CD14-positive monocyte (primary cell): ENCODE results near the gene TUBB4A. TPM values are rescaled to one million over a fixed set of nuclear protein-coding genes. Genes with fewer than 3 reads are reported as not detected.
A peak's percentile ranks its signal among the peaks of the same experiment; 100 is the strongest.

Experiments used
- DNase-seq, 3 donors: peaks; one replicate each; pipeline ENCODE4 v3.0.0-alpha.2; 2011 to 2022
- H2AFZ ChIP-seq: 2 replicates; pipeline ENCODE4 v1.6.0; 2012; ENCODE audit warnings: mild to moderate bottlenecking, low read depth, low read length, inconsistent platforms; ENCODE audit not compliant: insufficient read depth, poor library complexity, severe bottlenecking
- H3K27ac ChIP-seq, 2 donors: 1 replicate in 1 of 2; 2 replicates in 1 of 2; pipeline ENCODE4 v1.5.1; 2012 to 2013; ENCODE audit warnings: low read length in 2 of 2, control low read depth in 1 of 2, inconsistent platforms in 1 of 2, low read depth in 1 of 2, mild to moderate bottlenecking in 1 of 2
- H3K27me3 ChIP-seq, 2 donors: one replicate each; pipeline versions ENCODE4 v1.6.0 to v1.6.1; 2011 to 2013; ENCODE audit warnings: low read length in 2 of 2; ENCODE audit not compliant: control insufficient read depth in 2 of 2, insufficient read depth in 2 of 2
- H3K36me3 ChIP-seq, 2 donors: replicated peaks in 1 of 2; 1 replicate in 1 of 2; 2 replicates in 1 of 2; pipeline versions ENCODE4 v1.5.1 to v1.6.1; 2012 to 2013; ENCODE audit warnings: low read length in 2 of 2, control low read depth in 1 of 2, inconsistent platforms in 1 of 2, mild to moderate bottlenecking in 1 of 2; ENCODE audit not compliant: insufficient read depth in 2 of 2, control insufficient read depth in 1 of 2
- H3K4me1 ChIP-seq, 2 donors: 1 replicate in 1 of 2; 2 replicates in 1 of 2; pipeline versions ENCODE4 v1.5.1 to v1.6.1; 2012 to 2013; ENCODE audit warnings: low read length in 2 of 2, control low read depth in 1 of 2, inconsistent platforms in 1 of 2, mild to moderate bottlenecking in 1 of 2, moderate library complexity in 1 of 2; ENCODE audit not compliant: insufficient read depth in 2 of 2, control insufficient read depth in 1 of 2
- H3K4me2 ChIP-seq: replicated peaks from 2 replicates; pipeline ENCODE3; 2012; ENCODE audit warnings: low read length, moderate library complexity, mild to moderate bottlenecking; ENCODE audit not compliant: poor library complexity, severe bottlenecking; ENCODE audit errors: extremely low read depth
- H3K4me3 ChIP-seq, 3 experiments: fragments of 200-600 bp in 1 of 3; sonication (generic) in 1 of 3; replicated peaks in 1 of 3; 1 replicate in 2 of 3; 2 replicates in 1 of 3; pipeline ENCODE4 v1.5.1; 2011 to 2013; ENCODE audit warnings: low read length in 3 of 3, mild to moderate bottlenecking in 3 of 3, control low read depth in 2 of 3, low read depth in 2 of 3, inconsistent platforms in 1 of 3, moderate library complexity in 1 of 3
- H3K79me2 ChIP-seq: 2 replicates; pipeline ENCODE4 v1.6.0; 2012; ENCODE audit warnings: mild to moderate bottlenecking, control low read depth, inconsistent platforms, low read length, moderate library complexity; ENCODE audit not compliant: insufficient read depth
- H3K9ac ChIP-seq: 2 replicates; pipeline ENCODE4 v1.6.0; 2017; ENCODE audit warnings: low read length, mild to moderate bottlenecking; ENCODE audit not compliant: insufficient read depth, poor library complexity, severe bottlenecking
- H3K9me3 ChIP-seq, 2 donors: replicated peaks in 1 of 2; 1 replicate in 1 of 2; 2 replicates in 1 of 2; pipeline versions ENCODE4 v1.5.1 to v1.6.1; 2012 to 2013; ENCODE audit warnings: low read length in 2 of 2, control low read depth in 1 of 2; ENCODE audit not compliant: control insufficient read depth in 1 of 2, insufficient read depth in 1 of 2
- H4K20me1 ChIP-seq: 2 replicates; pipeline ENCODE4 v1.6.0; 2012; ENCODE audit warnings: mild to moderate bottlenecking, low read length, control low read depth, moderate library complexity; ENCODE audit not compliant: insufficient read depth
- H3K27ac Mint-ChIP-seq, 7 donors: one replicate each; pipeline ENCODE4 v1.8.0; 2020; ENCODE audit warnings: mild to moderate bottlenecking in 7 of 7, mixed read lengths in 7 of 7, moderate library complexity in 6 of 7, inconsistent platforms in 2 of 7
- H3K27me3 Mint-ChIP-seq, 3 donors: one replicate each; pipeline ENCODE4 v1.8.0; 2021 to 2022; ENCODE audit warnings: low read depth in 3 of 3, mild to moderate bottlenecking in 3 of 3, mixed read lengths in 3 of 3, moderate library complexity in 3 of 3, inconsistent platforms in 1 of 3
- H3K36me3 Mint-ChIP-seq, 2 donors: one replicate each; pipeline ENCODE4 v1.8.0; 2020; ENCODE audit warnings: mixed read lengths in 2 of 2, inconsistent platforms in 1 of 2, mild to moderate bottlenecking in 1 of 2
- H3K4me1 Mint-ChIP-seq: one replicate; pipeline ENCODE4 v1.8.0; 2020; ENCODE audit warnings: mild to moderate bottlenecking, mixed read lengths
- H3K4me3 Mint-ChIP-seq, 2 donors: one replicate each; pipeline ENCODE4 v1.8.0; 2020; ENCODE audit warnings: mild to moderate bottlenecking in 2 of 2, mixed read lengths in 2 of 2, moderate library complexity in 1 of 2
- H3K9me3 Mint-ChIP-seq, 7 donors: one replicate each; pipeline ENCODE4 v1.8.0; 2020 to 2022; ENCODE audit warnings: mixed read lengths in 7 of 7, mild to moderate bottlenecking in 6 of 7, moderate library complexity in 6 of 7, inconsistent platforms in 2 of 7
- WGBS: methylation state at CpG from one replicate; pipeline ENCODE4 v1.1.5; 2013; ENCODE audit warnings: missing lambda C conversion rate; ENCODE audit not compliant: insufficient coverage; 5-methylcytosine and 5-hydroxymethylcytosine counted together
- intact Hi-C, 2 donors: fragments of 100-400 bp; cut with micrococcal nuclease; formaldehyde crosslinking; loops; one replicate each; pipeline versions ENCODE4 v1.15.0 to v1.15.1; 2023
- polyA plus RNA-seq, 3 donors: library from polyadenylated mRNA; depleted of rRNA in 1 of 3; unstranded in 2 of 3; stranded (reverse) in 1 of 3; fragments of 300-500 nt in 2 of 3; fragments of >200 nt in 1 of 3; fragmentation: Illumina TruSeq in 2 of 3; gene quantifications; 1 replicate in 2 of 3; 2 replicates in 1 of 3; pipeline ENCODE4 v1.2.3, GENCODE V29; 2012 to 2021
- TF ChIP-seq, protein P1 (sequence below): fragments of 200-600 bp; IDR thresholded peaks from one replicate; pipeline ENCODE4 v1.8.0; 2022; ENCODE audit warnings: antibody characterized with exemption, mild to moderate bottlenecking

TUBB4A gene
- polyA plus RNA-seq, 3 donors: 0.16 TPM; not detected in 2

DNA sequence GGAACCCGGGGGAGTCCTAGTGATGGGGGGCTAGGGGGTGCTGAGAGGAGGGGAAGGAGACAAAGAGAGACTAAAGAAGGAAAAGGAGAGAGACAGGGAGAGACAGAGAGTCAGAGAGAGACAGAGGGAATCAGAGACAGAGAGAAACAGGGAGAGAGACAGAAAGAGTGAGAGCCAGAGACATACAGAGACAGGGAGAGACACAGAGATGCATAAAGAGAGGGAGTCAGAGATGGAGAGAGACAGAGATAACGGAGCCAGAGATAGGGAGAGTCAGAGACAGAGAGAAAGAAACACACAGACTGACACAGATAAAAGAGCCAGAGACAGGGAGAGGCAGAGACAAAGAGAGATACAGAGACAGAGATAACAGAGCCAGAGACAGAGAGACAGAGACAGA is 27.2 kb upstream of the TUBB4A start:
- H3K9me3 ChIP-seq: no peaks in the 10 kb centered on the region
- TF ChIP-seq, protein P1, sequence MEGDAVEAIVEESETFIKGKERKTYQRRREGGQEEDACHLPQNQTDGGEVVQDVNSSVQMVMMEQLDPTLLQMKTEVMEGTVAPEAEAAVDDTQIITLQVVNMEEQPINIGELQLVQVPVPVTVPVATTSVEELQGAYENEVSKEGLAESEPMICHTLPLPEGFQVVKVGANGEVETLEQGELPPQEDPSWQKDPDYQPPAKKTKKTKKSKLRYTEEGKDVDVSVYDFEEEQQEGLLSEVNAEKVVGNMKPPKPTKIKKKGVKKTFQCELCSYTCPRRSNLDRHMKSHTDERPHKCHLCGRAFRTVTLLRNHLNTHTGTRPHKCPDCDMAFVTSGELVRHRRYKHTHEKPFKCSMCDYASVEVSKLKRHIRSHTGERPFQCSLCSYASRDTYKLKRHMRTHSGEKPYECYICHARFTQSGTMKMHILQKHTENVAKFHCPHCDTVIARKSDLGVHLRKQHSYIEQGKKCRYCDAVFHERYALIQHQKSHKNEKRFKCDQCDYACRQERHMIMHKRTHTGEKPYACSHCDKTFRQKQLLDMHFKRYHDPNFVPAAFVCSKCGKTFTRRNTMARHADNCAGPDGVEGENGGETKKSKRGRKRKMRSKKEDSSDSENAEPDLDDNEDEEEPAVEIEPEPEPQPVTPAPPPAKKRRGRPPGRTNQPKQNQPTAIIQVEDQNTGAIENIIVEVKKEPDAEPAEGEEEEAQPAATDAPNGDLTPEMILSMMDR: no peak
- H3K4me2 ChIP-seq: peak overlapping the region; percentile 29
- peaks cover 0 to 4% of the 10 kb centered on the region in 2 donors for H3K36me3 Mint-ChIP-seq
- DNase-seq: no peak
- peak overlapping the region in 1 of 2 donors; percentile 97 for H3K4me3 Mint-ChIP-seq
- no peaks in the 10 kb centered on the region for H3K36me3 ChIP-seq
- H3K4me1 ChIP-seq: peaks cover 49 to 56% of the 10 kb centered on the region in 2 donors
- intact Hi-C loops: no loop called here
- peaks cover 30 to 42% (median 36%) of the 10 kb centered on the region in 3 donors for H3K27me3 Mint-ChIP-seq
- no peaks in the 10 kb centered on the region for H4K20me1 ChIP-seq
- peak overlapping the region in 5 of 7 donors; percentile 0 to 91 (median 38) for H3K27ac Mint-ChIP-seq
- H3K27me3 ChIP-seq: peaks cover 2 to 14% of the 10 kb centered on the region in 2 donors
- H3K9me3 Mint-ChIP-seq: peaks cover 0 to 5% (median 1%) of the 10 kb centered on the region in 7 donors
- no peak overlapping the region for H3K9ac ChIP-seq
- H3K27ac ChIP-seq: no peak overlapping the region
- no peak overlapping the region for H3K4me3 ChIP-seq
- H3K79me2 ChIP-seq: no peaks in the 10 kb centered on the region
- peaks cover 48% of the 10 kb centered on the region for H3K4me1 Mint-ChIP-seq
- WGBS: 60% methylated on average over 2 of the region's 2 CpGs
- H2AFZ ChIP-seq: peak overlapping the region; percentile 10

DNA sequence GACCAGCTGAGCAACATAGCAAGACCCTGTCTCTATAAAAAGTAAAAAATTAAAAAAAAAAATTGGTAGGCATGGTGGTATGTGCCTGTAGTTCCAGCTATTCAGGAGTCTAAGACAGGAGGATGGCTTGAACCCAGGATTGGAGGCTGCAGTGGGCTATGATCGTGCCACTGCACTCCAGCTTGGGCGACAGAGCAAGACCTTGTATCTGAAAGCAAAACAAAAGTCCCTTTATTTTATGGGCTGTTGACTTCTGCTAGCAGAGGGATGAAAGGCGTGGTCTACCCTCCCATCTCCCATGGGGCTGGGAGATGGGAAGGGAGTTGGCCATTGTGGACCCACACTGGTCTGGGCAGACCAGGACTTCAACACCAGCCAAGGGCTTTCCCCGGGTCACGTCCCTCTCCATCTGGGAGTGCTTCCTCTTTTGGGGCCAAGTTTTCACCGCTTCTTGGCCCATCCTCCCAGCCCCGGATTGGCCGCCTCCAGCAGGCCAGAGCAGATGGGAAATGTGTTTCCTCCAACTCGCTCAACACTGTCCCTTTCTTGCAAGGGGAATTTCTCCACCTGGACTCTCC is 26.5 kb upstream of the TUBB4A start:
- Histone ChIP-seq H3K9me3 (no peaks in the 10 kb centered on the region), H2AFZ (peak overlapping the region; percentile 10), H3K9ac (no peak overlapping the region), H3K27me3 (peaks cover 2 to 14% of the 10 kb centered on the region in 2 donors), H3K79me2 (no peaks in the 10 kb centered on the region), H3K36me3 (no peaks in the 10 kb centered on the region), H4K20me1 (no peaks in the 10 kb centered on the region), H3K4me1 (peaks cover 49 to 56% of the 10 kb centered on the region in 2 donors), H3K4me2 (peak overlapping the region; percentile 29), H3K4me3 (no peak overlapping the region), H3K27ac (no peak overlapping the region)
- H3K4me3 Mint-ChIP-seq: peak overlapping the region in 1 of 2 donors; percentile 64
- H3K4me1 Mint-ChIP-seq: peaks cover 46% of the 10 kb centered on the region
- peaks cover 0 to 4% of the 10 kb centered on the region in 2 donors for H3K36me3 Mint-ChIP-seq
- TF ChIP-seq, protein P1: no peak
- peaks cover 30 to 37% (median 32%) of the 10 kb centered on the region in 3 donors for H3K27me3 Mint-ChIP-seq
- peaks cover 0 to 5% (median 1%) of the 10 kb centered on the region in 7 donors for H3K9me3 Mint-ChIP-seq
- DNase-seq: peak; percentile 68 to 91 (median 72)
- WGBS: 11% methylated on average over 6 of the region's 9 CpGs
- intact Hi-C loops: no loop called here
- H3K27ac Mint-ChIP-seq: peak overlapping the region in 3 of 7 donors; percentile 28 to 70 (median 68)
